Liver (tissue), 3 donors: Measurements from ENCODE around the gene ANKRD17.

Experiments
- EGR1 ChIP-seq, 2 donors: IDR thresholded peaks; 2 replicates each; pipeline ENCODE4 v1.6.1; 2016 to 2018; ENCODE audit warnings: antibody characterized with exemption in 2 of 2, low read depth in 2 of 2
- JUND ChIP-seq, 2 donors: IDR thresholded peaks; 2 replicates each; pipeline ENCODE4 v1.6.1; 2016; ENCODE audit warnings: antibody characterized with exemption in 2 of 2
- RXRA ChIP-seq, 2 donors: IDR thresholded peaks; 2 replicates each; pipeline ENCODE4 v1.6.1; 2017 to 2018; ENCODE audit warnings: antibody characterized with exemption in 2 of 2, mild to moderate bottlenecking in 1 of 2
- TAF1 ChIP-seq: conservative IDR thresholded peaks from 2 replicates; pipeline ENCODE4 v1.6.1; 2016; ENCODE audit warnings: antibody characterized with exemption, mild to moderate bottlenecking
- YY1 ChIP-seq: IDR thresholded peaks from 2 replicates; pipeline ENCODE4 v1.6.1; 2016; ENCODE audit warnings: antibody characterized with exemption, mild to moderate bottlenecking
- TF ChIP-seq, protein P1 (sequence below): IDR thresholded peaks from 2 replicates; pipeline ENCODE4 v1.6.1; 2016; ENCODE audit warnings: antibody characterized with exemption, mild to moderate bottlenecking
- TF ChIP-seq, protein P2 (sequence below): fragments of 150-350 bp; IDR thresholded peaks from 2 replicates; pipeline ENCODE4 v1.5.1; 2017; ENCODE audit warnings: improper control_type of control experiment, low read depth, low read length; ENCODE audit not compliant: missing input control
- TF ChIP-seq, protein P3 (sequence below): IDR thresholded peaks from 2 replicates; pipeline ENCODE4 v1.6.1; 2016; ENCODE audit warnings: antibody characterized with exemption
- donor health status: healthy.
- donor health status: healthy.

DNA sequence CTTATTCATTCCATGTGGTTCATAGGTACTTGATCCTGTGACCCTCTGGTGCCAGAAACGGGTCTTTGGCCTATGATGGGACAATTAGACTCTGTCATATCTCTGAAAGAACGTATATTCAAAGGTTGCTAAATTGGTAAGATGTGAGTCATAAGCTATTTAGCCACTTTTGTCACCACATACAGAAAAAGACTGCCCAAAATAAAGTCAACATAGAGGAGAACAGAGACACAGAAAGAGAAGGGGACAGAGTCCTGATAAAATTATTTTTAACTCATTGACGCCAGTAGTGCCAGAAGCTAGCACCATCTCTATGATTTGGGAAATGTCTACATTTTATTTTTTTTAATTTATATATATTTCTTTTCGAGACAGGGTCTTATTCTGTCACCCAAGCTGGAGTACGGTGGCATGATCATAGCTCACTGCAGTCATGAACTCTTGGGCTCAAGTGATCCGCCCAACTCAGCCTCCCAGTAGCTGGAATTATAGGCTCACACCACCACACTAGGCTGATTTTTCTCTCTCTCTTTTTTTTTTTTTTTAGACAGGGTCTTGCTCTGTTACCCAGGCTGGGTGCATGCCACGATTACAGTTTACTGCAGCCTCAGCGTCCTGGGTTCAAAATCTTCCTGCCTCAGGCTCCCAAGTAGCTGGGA is 96.9 kb downstream of the ANKRD17 start:
- TF ChIP-seq, protein P1, sequence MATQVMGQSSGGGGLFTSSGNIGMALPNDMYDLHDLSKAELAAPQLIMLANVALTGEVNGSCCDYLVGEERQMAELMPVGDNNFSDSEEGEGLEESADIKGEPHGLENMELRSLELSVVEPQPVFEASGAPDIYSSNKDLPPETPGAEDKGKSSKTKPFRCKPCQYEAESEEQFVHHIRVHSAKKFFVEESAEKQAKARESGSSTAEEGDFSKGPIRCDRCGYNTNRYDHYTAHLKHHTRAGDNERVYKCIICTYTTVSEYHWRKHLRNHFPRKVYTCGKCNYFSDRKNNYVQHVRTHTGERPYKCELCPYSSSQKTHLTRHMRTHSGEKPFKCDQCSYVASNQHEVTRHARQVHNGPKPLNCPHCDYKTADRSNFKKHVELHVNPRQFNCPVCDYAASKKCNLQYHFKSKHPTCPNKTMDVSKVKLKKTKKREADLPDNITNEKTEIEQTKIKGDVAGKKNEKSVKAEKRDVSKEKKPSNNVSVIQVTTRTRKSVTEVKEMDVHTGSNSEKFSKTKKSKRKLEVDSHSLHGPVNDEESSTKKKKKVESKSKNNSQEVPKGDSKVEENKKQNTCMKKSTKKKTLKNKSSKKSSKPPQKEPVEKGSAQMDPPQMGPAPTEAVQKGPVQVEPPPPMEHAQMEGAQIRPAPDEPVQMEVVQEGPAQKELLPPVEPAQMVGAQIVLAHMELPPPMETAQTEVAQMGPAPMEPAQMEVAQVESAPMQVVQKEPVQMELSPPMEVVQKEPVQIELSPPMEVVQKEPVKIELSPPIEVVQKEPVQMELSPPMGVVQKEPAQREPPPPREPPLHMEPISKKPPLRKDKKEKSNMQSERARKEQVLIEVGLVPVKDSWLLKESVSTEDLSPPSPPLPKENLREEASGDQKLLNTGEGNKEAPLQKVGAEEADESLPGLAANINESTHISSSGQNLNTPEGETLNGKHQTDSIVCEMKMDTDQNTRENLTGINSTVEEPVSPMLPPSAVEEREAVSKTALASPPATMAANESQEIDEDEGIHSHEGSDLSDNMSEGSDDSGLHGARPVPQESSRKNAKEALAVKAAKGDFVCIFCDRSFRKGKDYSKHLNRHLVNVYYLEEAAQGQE, result no peak
- TF ChIP-seq, protein P2, sequence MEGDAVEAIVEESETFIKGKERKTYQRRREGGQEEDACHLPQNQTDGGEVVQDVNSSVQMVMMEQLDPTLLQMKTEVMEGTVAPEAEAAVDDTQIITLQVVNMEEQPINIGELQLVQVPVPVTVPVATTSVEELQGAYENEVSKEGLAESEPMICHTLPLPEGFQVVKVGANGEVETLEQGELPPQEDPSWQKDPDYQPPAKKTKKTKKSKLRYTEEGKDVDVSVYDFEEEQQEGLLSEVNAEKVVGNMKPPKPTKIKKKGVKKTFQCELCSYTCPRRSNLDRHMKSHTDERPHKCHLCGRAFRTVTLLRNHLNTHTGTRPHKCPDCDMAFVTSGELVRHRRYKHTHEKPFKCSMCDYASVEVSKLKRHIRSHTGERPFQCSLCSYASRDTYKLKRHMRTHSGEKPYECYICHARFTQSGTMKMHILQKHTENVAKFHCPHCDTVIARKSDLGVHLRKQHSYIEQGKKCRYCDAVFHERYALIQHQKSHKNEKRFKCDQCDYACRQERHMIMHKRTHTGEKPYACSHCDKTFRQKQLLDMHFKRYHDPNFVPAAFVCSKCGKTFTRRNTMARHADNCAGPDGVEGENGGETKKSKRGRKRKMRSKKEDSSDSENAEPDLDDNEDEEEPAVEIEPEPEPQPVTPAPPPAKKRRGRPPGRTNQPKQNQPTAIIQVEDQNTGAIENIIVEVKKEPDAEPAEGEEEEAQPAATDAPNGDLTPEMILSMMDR, result no peak
- no peak for TF ChIP-seq JUND (IDR thresholded peaks at IDR 0.05)
- TF ChIP-seq YY1, result no peak
- TF ChIP-seq RXRA (IDR thresholded peaks at IDR 0.05), result no peak
- TF ChIP-seq, protein P3, sequence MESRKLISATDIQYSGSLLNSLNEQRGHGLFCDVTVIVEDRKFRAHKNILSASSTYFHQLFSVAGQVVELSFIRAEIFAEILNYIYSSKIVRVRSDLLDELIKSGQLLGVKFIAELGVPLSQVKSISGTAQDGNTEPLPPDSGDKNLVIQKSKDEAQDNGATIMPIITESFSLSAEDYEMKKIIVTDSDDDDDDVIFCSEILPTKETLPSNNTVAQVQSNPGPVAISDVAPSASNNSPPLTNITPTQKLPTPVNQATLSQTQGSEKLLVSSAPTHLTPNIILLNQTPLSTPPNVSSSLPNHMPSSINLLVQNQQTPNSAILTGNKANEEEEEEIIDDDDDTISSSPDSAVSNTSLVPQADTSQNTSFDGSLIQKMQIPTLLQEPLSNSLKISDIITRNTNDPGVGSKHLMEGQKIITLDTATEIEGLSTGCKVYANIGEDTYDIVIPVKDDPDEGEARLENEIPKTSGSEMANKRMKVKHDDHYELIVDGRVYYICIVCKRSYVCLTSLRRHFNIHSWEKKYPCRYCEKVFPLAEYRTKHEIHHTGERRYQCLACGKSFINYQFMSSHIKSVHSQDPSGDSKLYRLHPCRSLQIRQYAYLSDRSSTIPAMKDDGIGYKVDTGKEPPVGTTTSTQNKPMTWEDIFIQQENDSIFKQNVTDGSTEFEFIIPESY, result no peak
- no peak for TF ChIP-seq TAF1
- no peak for TF ChIP-seq EGR1 (IDR thresholded peaks at IDR 0.05; ENCODE audit: low read depth in 2 of 2)
